Fibroblast of villous mesenchyme (primary cell): Measurements from ENCODE around the gene RTN4IP1. TPM values are rescaled to one million over a fixed set of nuclear protein-coding genes. Genes with fewer than 3 reads are reported as not detected.
"Not testable (repeated sequence)": the region's sequence is repeated elsewhere in the genome, so short reads cannot be mapped to it uniquely, and the experiment has no call there.

Experiments
- DNase-seq: peaks from one replicate; pipeline ENCODE4 v3.0.0-alpha.2; 2010; ENCODE audit warnings: low read depth
- H3K4me3 ChIP-seq: 2 replicates; pipeline ENCODE4 v1.5.1; 2011; ENCODE audit warnings: low read depth, mild to moderate bottlenecking, low read length
- CTCF ChIP-seq: IDR thresholded peaks from 2 replicates; pipeline ENCODE4 v1.5.1; 2012; ENCODE audit warnings: low read depth, mild to moderate bottlenecking, low read length; ENCODE audit not compliant: insufficient read depth
- total RNA-seq: library from RNA; depleted of rRNA; stranded (reverse); fragments of >200 nt; gene quantifications from 2 replicates; pipeline ENCODE4 v1.2.3, GENCODE V29; 2012

Gene RTN4IP1
- total RNA-seq, 1 donor: 8.2 TPM

DNA sequence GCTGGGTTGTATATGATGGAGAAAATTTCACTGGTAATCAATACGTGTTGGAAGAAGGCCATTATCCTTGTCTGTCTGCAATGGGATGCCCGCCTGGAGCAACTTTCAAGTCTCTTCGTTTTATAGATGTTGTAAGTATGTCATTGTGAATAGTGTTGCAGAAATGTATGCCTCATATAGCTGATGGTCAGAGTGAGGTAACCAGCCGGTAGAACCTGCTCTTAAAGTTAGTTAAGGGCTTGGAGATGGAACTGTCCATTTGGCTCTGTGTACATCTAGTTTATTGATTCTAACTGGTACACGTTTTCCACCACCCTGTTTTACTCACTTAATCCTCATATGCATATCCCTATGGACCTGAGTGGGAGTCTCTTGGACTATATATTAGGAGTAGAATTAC, 73.5 kb downstream of the RTN4IP1 start:
- TF ChIP-seq CTCF: no peak
- no peak for DNase-seq
- H3K4me3 ChIP-seq: no peak overlapping the region

DNA sequence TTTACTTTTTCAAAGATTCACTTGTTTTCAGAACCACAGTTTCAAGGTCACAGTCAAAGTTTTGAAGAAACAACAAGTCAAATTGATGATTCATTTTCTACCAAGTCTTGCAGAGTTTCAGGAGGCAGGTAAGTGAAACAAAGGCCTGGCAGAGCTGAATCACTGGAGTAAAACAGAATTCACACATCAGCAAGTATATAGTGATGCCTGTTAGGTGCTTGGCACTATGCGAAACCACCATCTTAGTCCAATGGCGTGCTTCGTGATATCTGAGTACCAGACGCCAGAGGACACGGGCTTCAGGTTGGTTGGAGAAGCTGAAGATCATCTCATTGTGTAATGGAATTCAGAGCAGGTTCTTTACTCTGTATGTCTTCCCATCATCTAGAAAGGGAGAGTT, 75.9 kb downstream of the RTN4IP1 start:
- H3K4me3 ChIP-seq: no peak overlapping the region
- no peak for DNase-seq
- no peak for TF ChIP-seq CTCF

DNA sequence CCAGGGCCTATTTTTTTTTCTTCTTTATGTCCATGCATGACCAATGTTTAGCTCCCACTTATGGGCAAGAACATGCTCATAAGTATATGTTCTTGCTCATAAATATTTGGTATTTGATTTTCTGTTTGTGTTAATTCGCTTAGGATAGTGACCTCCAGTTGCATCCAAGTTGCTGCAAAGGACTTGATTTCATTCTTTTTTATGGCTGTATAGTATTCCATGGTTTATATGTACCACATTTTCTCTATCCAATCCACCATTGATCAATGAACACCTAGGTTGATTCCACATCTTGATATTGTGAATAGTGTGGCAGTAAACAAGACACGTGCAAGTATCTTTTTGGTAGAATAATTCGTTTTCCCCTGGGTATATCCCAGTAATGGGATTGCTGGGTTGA, 78.1 kb downstream of the RTN4IP1 start:
- no peak for DNase-seq
- no peak overlapping the region for H3K4me3 ChIP-seq
- TF ChIP-seq CTCF: no peak

DNA sequence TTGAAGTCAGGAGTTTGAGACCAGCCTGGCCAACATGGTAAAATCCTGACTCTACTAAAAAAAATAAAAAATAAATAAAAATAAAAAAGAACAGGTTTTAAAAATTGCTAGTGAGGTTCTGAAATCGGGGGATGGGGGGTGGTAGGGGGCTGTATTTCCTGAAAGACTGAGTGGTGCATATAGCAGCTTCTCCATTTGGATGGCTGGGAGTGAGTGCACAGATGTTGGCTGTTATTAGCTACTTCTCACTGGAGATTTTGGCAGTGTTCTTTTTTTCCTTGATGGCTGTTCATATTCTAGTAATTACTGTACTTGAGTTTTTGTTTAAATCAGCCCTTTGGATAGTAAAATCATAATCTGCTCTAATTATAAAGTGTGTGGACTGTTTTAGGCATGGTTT, 79.8 kb downstream of the RTN4IP1 start:
- H3K4me3 ChIP-seq: no peak overlapping the region
- no peak for TF ChIP-seq CTCF
- DNase-seq: no peak

GRCh38 chr6:106548926-106549455, 80.3 kb downstream of the RTN4IP1 start:
- DNase-seq, H3K4me3 ChIP-seq: not testable (repeated sequence)

DNA sequence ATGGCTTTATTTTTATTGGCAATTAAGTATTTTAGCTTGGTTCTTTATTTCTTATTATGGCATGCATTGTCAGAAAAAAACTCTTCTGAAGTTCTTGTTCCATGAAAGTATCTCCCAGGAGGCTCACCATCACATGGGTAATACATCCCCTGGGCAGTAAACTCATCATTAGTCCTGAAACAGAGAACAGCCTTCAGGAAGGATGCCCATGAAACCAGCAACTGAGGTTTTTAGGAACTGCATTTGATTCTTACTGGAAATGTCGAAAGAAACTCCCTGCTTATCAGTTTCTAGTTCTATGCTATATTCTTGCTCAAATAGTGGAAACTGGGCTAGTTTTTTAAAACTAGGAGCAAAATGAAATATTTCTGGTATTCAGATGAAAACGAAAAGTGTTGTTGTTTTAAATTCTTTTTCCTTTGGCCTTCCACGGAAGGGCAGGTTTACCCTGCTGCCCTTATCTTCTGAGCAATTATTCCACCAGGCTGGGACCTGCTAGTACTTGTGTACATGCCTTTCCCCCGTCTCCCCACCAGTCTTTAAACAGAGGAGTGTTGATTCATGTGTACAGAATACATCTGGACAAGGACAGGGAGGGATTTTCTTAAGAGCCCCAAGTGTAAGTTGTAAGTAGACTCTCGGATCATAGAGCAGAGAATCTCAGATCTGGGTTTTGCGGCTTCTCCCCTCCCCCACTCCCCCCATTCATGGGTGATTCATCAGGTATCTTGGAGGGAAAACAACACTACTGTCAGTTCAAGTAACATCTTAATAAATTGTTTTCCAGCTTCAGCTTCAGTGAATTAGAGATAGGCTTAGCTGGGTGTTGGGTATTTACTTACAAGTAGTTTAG, 81.5 kb downstream of the RTN4IP1 start:
- TF ChIP-seq CTCF: peak; percentile 8
- peak; percentile 83 for DNase-seq
- H3K4me3 ChIP-seq: no peak overlapping the region

GRCh38 chr6:106546691-106547414, 82.4 kb downstream of the RTN4IP1 start:
- no peak for DNase-seq
- no peak overlapping the region for H3K4me3 ChIP-seq
- TF ChIP-seq CTCF: no peak
